Endothelial cell of umbilical vein (primary cell): Measurements from ENCODE around the gene POGK. TPM values are rescaled to one million over a fixed set of nuclear protein-coding genes. Genes with fewer than 3 reads are reported as not detected.

Experiments
- BruUV-seq: library from RNA; stranded (reverse); fragments of 400-500 nt; replicated peaks from 2 replicates; lab custom pipeline; 2021; lab: Mats Ljungman, UMichigan
- CTCF ChIA-PET: fragments of 300-600, 350-600 bp; sonication (Branson Sonifier 250); formaldehyde crosslinking; loops from one replicate; lab custom pipeline; 2021; ENCODE audit warnings: antibody characterized with exemption, inconsistent platforms; lab: Charles Lee
- POLR2A ChIA-PET: fragments of 300-600, 350-600 bp; sonication (Branson Sonifier 250); formaldehyde crosslinking; loops from one replicate; lab custom pipeline; 2021; ENCODE audit warnings: antibody characterized with exemption, inconsistent platforms; lab: Charles Lee
- DNase-seq: peaks from one replicate; pipeline ENCODE4 v3.0.0-alpha.2; 2011; ENCODE audit warnings: low read depth, low spot score
- FAIRE-seq: peaks from 2 replicates; lab custom pipeline; 2011; peaks lifted over from hg19 to GRCh38; lab: Jason Lieb, UNC
- H2AFZ ChIP-seq: 2 replicates; pipeline ENCODE4 v1.6.0; 2012; ENCODE audit warnings: low read depth, low read length, control low read depth, inconsistent platforms
- H3K27ac ChIP-seq: 2 replicates; pipeline ENCODE4 v1.5.1; 2011; ENCODE audit warnings: low read depth, mild to moderate bottlenecking, control low read depth, low read length, moderate library complexity; ENCODE audit not compliant: insufficient read depth
- H3K27me3 ChIP-seq, 2 experiments: 2 replicates each; pipeline versions ENCODE4 v1.6.0 to v1.6.1; 2011; ENCODE audit warnings: low read length in 2 of 2, mixed read lengths in 1 of 2; ENCODE audit not compliant: control insufficient read depth in 2 of 2, insufficient read depth in 2 of 2
- H3K36me3 ChIP-seq, 2 experiments: 2 replicates in 1 of 2; 3 replicates in 1 of 2; pipeline ENCODE4 v1.5.1; 2011; ENCODE audit warnings: low read length in 2 of 2, mild to moderate bottlenecking in 1 of 2, moderate library complexity in 1 of 2; ENCODE audit not compliant: control insufficient read depth in 2 of 2, insufficient read depth in 2 of 2; ENCODE audit errors: extremely low read depth in 1 of 2
- H3K4me1 ChIP-seq: 3 replicates; pipeline ENCODE4 v1.5.1; 2011; ENCODE audit warnings: mild to moderate bottlenecking, low read length; ENCODE audit not compliant: control insufficient read depth, insufficient read depth; ENCODE audit errors: extremely low read depth
- H3K4me2 ChIP-seq: 2 replicates; pipeline ENCODE4 v1.6.1; 2011; ENCODE audit warnings: low read length, control low read depth, mixed read lengths; ENCODE audit not compliant: insufficient read depth
- H3K4me3 ChIP-seq, 3 experiments: fragments of 200-600 bp in 1 of 3; sonication (generic), shearing (Covaris generic) in 1 of 3; replicated peaks in 1 of 3; 2 replicates each; pipeline ENCODE4 v1.5.1; 2011 to 2016; ENCODE audit warnings: control low read depth in 3 of 3, low read length in 3 of 3, mild to moderate bottlenecking in 2 of 3, inconsistent platforms in 1 of 3, low read depth in 1 of 3, moderate library complexity in 1 of 3; ENCODE audit not compliant: insufficient read depth in 1 of 3
- H3K79me2 ChIP-seq: 2 replicates; pipeline ENCODE4 v1.6.0; 2012; ENCODE audit warnings: low read length, inconsistent platforms; ENCODE audit not compliant: control insufficient read depth, insufficient read depth
- H3K9ac ChIP-seq: replicated peaks from 2 replicates; pipeline ENCODE3; 2011; ENCODE audit warnings: low read length, control low read depth; ENCODE audit not compliant: insufficient read depth; ENCODE audit errors: extremely low read depth
- H3K9me1 ChIP-seq: replicated peaks from 3 replicates; pipeline ENCODE4 v1.6.0; 2011; ENCODE audit warnings: mild to moderate bottlenecking, low read length; ENCODE audit not compliant: control insufficient read depth, insufficient read depth; ENCODE audit errors: extremely low read depth
- H3K9me3 ChIP-seq: replicated peaks from 2 replicates; pipeline ENCODE4 v1.5.1; 2012; ENCODE audit warnings: low read length, inconsistent platforms; ENCODE audit not compliant: control insufficient read depth, insufficient read depth
- H4K20me1 ChIP-seq: replicated peaks from 2 replicates; pipeline ENCODE3; 2011; ENCODE audit warnings: mild to moderate bottlenecking, low read length; ENCODE audit not compliant: control insufficient read depth, insufficient read depth; ENCODE audit errors: extremely low read depth
- EZH2 ChIP-seq: IDR thresholded peaks from 2 replicates; pipeline ENCODE4 v1.6.1; 2012; ENCODE audit warnings: borderline replicate concordance, low read depth, mild to moderate bottlenecking, moderate library complexity, low read length, inconsistent platforms; ENCODE audit not compliant: severe bottlenecking
- FOS ChIP-seq: IDR thresholded peaks from 2 replicates; pipeline ENCODE4 v1.6.1; 2011; ENCODE audit warnings: mild to moderate bottlenecking, low read length, moderate library complexity, borderline replicate concordance; ENCODE audit not compliant: insufficient read depth
- GATA2 ChIP-seq: IDR thresholded peaks from 2 replicates; pipeline ENCODE4 v1.7.0; 2011; ENCODE audit warnings: low read depth, mild to moderate bottlenecking, moderate library complexity, mixed read lengths, low read length; ENCODE audit not compliant: insufficient read length, insufficient read depth
- JUN ChIP-seq: IDR thresholded peaks from 2 replicates; pipeline ENCODE4 v1.6.1; 2011; ENCODE audit warnings: borderline replicate concordance, low read depth; ENCODE audit not compliant: insufficient read length, insufficient read depth
- MYC ChIP-seq: IDR thresholded peaks from one replicate; pipeline ENCODE4 v1.6.1; 2011; ENCODE audit warnings: mild to moderate bottlenecking, low read depth, low read length
- POLR2A ChIP-seq: IDR thresholded peaks from 2 replicates; pipeline ENCODE4 v1.6.1; 2012; ENCODE audit warnings: low read depth, mild to moderate bottlenecking, control low read depth, low read length
- POLR2AphosphoS5 ChIP-seq: IDR thresholded peaks from 2 replicates; pipeline ENCODE4 v1.6.1; 2012; ENCODE audit warnings: low read depth, mild to moderate bottlenecking, control low read depth, low read length, moderate library complexity; ENCODE audit not compliant: insufficient read depth
- dilution Hi-C: fragments of 300-500 bp; cut with MboI; formaldehyde crosslinking; loops from one replicate; pipeline ENCODE4 v1.15.0; 2019; ENCODE audit warnings: low sequenced_read_pairs; ENCODE audit not compliant: extremely low pct_ligation_motif_present
- intact Hi-C: fragments of 100-400 bp; cut with micrococcal nuclease; formaldehyde crosslinking; loops from one replicate; pipeline ENCODE4 v1.10.0; 2022
- polyA plus RNA-seq, 4 experiments: library from polyadenylated mRNA; depleted of rRNA in 3 of 4; stranded (reverse) in 3 of 4; unstranded in 1 of 4; fragments of >200 nt; gene quantifications; 2 replicates each; pipeline versions ENCODE4 v1.2.1 to v1.2.3, GENCODE V29; 2011 to 2012; ENCODE audit warnings: missing spikeins in 1 of 4
- total RNA-seq: library from RNA; stranded (reverse); gene quantifications from 2 replicates; pipeline ENCODE4 v1.2.3, GENCODE V29; 2021
- TF ChIP-seq, protein P1 (sequence below): IDR thresholded peaks from 2 replicates; pipeline ENCODE4 v1.6.1; 2011; ENCODE audit not compliant: insufficient read depth, insufficient read length
- TF ChIP-seq, protein P2 (sequence below), 2 donors: IDR thresholded peaks; 1 replicate in 1 of 2; 2 replicates in 1 of 2; pipeline ENCODE4 v1.5.1; 2011; ENCODE audit warnings: low read length in 2 of 2, mild to moderate bottlenecking in 2 of 2, moderate library complexity in 2 of 2, control low read depth in 1 of 2, inconsistent platforms in 1 of 2, low read depth in 1 of 2; ENCODE audit not compliant: insufficient read depth in 1 of 2; ENCODE audit errors: extremely low read depth in 1 of 2

Gene POGK
- total and polyA plus RNA-seq, 2 donors (not counting 3 experiments of a cell fraction or from before 2014, with no cell fraction given), result 12.5 to 31.8 TPM

DNA sequence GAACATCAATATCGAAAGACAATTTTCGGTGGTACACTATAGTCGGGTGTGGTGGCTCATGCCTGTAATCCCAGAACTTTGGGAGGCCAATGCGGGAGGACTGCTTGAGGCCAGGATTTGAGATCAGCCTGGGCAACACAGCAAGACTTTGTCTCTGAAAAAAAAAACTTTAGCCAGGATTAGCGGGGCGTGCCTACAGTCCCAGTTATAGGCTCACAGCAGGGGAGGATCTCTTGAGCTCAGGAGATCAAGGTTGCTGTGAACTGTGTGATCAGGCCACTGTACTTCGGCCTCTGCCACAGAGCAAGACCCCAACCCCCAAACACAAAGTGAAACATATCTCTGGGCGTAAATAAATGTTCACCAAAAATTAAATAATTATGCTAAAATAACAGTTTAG lies 35.2 kb downstream of the POGK start:
- Histone ChIP-seq H4K20me1 (no peaks in the 10 kb centered on the region), H3K79me2 (peaks cover 35% of the 10 kb centered on the region), H3K36me3 (no peaks in the 10 kb centered on the region), H3K4me2 (no peak overlapping the region), H2AFZ (no peak overlapping the region), H3K4me3 (no peak overlapping the region), H3K27ac (no peak overlapping the region), H3K4me1 (peaks cover 10% of the 10 kb centered on the region), H3K9me1 (no peaks in the 10 kb centered on the region), H3K9ac (no peak overlapping the region), H3K9me3 (no peaks in the 10 kb centered on the region), H3K27me3 (no peaks in the 10 kb centered on the region)
- no TSS peak for BruUV-seq
- ChIA-PET POLR2A (no interaction called here), CTCF (no interaction called here)
- intact Hi-C loops (loop anchor here (10.0 kb wide), 1 partner anchor 950 kb away; no protein-coding TSS in a partner anchor), dilution Hi-C loops (no loop called here)
- FAIRE-seq, result no peak
- DNase-seq, result no peak
- no peak for TF ChIP-seq FOS
- TF ChIP-seq POLR2AphosphoS5, result no peak
- no peak for TF ChIP-seq MYC
- TF ChIP-seq, protein P1, sequence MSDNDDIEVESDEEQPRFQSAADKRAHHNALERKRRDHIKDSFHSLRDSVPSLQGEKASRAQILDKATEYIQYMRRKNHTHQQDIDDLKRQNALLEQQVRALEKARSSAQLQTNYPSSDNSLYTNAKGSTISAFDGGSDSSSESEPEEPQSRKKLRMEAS, result no peak
- TF ChIP-seq JUN, result no peak
- TF ChIP-seq GATA2, result no peak
- TF ChIP-seq, protein P2, sequence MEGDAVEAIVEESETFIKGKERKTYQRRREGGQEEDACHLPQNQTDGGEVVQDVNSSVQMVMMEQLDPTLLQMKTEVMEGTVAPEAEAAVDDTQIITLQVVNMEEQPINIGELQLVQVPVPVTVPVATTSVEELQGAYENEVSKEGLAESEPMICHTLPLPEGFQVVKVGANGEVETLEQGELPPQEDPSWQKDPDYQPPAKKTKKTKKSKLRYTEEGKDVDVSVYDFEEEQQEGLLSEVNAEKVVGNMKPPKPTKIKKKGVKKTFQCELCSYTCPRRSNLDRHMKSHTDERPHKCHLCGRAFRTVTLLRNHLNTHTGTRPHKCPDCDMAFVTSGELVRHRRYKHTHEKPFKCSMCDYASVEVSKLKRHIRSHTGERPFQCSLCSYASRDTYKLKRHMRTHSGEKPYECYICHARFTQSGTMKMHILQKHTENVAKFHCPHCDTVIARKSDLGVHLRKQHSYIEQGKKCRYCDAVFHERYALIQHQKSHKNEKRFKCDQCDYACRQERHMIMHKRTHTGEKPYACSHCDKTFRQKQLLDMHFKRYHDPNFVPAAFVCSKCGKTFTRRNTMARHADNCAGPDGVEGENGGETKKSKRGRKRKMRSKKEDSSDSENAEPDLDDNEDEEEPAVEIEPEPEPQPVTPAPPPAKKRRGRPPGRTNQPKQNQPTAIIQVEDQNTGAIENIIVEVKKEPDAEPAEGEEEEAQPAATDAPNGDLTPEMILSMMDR (IDR thresholded peaks at IDR 0.05; ENCODE audit: extremely low read depth in 1 of 2, insufficient read depth in 1 of 2, low read depth in 1 of 2, low read length in 2 of 2), result no peak
- TF ChIP-seq EZH2, result no peak
- TF ChIP-seq POLR2A, result no peak
